GM18909 (cell line): ENCODE data around the gene SH2D2A.

Source experiments
- ATAC-seq: cut with Tn5 transposase; IDR thresholded peaks from one replicate; pipeline ENCODE4 v1.9.1; 2021; ENCODE audit warnings: mild to moderate bottlenecking; ENCODE audit not compliant: unreplicated experiment, poor library complexity

SH2D2A gene

GRCh38 chr1:156848461-156849150 is 32.0 kb upstream of the SH2D2A start:
- no peak for ATAC-seq

- no peak for ATAC-seq
These were observed 31.2 kb upstream of the SH2D2A start for GRCh38 chr1:156847591-156848460.

DNA sequence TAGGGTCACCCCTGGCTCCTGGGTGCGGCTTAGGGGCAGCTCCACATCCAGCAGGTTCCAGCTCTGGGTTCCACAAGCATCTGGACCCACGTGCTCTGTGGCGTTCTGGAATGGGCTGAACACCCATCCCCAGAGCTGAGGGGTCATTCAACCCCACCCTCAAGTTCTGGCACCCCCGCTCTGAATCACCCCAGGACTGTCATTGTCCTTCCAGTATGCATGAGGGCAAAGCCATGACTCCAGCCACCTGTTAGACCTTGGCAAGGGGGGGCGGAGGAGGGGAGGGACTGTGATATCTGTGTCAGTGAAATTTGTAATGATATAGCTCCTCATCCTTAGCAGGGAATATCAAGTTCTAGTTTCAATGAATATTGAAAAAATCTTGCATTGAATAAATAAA is 30.0 kb upstream of the SH2D2A start:
- no peak for ATAC-seq

GRCh38 chr1:156845953-156846545 is 29.4 kb upstream of the SH2D2A start:
- ATAC-seq, result no peak

- ATAC-seq, result no peak
These were observed 28.7 kb upstream of the SH2D2A start for GRCh38 chr1:156845055-156845952.

GRCh38 chr1:156844638-156845037 is 28.0 kb upstream of the SH2D2A start:
- ATAC-seq, result no peak

DNA sequence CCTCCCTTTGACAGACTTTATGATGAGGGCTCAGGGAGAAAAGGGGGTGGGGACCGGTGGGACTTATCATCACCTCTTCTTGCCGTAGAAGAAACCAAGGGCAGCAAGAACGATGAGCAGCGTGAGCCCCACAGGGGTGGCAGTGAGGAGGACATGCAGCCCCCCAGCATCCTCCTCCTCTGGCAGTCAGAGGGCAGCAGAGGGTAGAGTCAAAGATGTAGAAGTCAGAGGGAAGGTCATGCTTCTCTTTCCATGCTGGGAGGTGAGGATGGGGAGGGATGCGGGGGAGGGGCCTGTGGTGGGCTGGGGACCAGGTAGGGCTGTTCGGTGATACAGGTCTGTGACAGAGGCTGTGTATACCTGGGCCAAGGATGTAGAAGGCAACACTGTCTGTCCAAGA is 27.5 kb upstream of the SH2D2A start:
- ATAC-seq, result no peak

DNA sequence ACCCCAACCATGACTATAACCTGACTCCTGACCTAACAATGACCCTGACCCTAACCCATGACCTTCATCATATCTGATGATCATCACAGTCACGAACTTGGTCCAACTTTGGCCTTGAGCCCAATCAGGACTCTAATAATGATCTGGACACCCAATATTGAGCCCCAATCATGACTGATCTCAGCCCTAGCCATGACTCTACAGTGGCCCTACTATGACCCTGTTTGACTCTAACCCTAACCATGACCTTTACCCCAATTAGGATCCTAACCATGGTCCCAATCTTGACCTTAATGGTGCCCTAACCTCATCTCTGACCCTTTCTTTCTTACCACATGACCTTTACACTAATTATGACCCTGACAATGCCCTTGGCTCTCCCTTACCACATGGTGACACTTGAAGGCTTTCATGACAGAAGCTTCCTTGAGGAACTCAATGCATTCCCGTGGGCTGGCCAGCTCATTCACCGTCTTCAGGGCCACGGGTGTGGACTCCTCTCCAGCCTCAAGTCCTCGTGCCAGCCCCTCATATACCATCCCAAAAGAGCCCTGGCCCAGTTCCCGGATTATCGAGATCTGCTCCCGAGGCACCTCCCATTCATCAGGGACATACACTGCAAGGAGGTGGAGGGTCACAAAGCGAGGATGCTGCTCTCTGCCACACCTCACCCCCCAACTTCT is 26.1 kb upstream of the SH2D2A start:
- no peak for ATAC-seq

DNA sequence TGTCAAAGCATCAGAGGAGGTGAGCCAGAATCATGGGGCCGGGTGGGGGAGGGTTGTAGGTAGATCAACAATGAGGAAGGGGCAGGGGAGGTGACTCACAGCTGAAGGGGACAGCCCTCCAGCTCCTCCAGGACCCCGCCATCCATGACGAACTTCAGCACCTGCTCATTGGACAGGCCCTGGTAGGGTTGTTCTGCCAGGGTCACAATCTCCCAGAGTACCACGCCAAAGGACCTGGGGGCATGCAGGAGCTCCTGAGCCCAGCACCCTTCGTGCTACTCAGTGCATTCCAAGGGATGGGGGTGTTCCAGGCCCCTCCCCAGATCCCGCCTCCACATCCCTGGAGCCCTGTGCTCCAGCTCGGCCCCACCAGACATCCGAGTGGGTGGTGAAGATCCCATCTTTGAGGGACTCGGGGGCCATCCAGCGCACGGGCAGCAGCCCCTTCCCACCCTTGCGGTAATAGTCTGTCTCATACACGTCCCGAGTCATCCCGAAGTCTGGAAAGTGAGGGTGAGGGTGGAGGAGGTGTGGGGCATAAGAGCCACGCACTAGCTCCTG is 24.7 kb upstream of the SH2D2A start:
- ATAC-seq, result no peak

DNA sequence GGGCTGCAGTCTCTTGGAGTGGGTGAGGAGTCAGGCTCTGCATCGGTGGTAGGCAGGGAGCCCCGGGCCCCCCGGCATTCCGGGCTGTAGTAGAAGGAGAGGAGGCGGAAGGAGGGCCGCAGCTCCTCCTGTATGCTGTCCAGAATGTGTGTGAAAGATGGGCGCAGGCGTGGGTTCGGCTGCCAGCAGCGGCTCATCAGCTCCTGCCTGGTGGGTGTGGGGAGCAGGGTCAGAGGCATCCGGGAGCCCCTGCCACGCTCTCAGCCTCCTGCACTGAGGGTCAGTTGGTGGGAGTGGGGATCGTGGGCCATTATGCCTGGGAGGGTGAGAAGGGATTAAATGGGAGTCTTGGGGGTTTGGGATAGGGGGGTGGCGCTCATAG is 24.2 kb upstream of the SH2D2A start:
- ATAC-seq, result no peak

- no peak for ATAC-seq
These were observed 23.7 kb upstream of the SH2D2A start for GRCh38 chr1:156840186-156840897.

- no peak for ATAC-seq
These were observed 22.9 kb upstream of the SH2D2A start for GRCh38 chr1:156839426-156840109.

GRCh38 chr1:156838972-156839371 is 22.3 kb upstream of the SH2D2A start:
- ATAC-seq, result no peak

DNA sequence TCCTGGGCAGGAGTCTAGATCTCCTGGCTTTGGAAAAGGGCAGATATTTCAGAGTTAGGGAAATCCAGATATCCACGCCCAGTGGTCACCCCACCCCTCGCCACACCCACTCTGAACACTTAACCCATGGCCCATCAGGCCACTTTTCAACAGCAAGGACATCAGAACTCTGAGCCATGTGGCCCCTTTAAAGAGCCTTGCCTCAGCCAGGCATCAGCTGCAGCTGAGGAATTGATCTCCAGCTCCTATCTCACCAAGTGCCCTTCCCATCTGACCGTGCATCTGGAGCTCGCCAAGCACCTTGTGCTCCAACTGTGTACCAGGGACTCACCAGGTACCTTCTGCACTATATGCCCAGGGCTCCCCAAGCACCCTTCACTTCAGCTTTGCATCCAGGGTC is 20.2 kb upstream of the SH2D2A start:
- ATAC-seq, result no peak

- ATAC-seq, result no peak
These were observed 19.5 kb upstream of the SH2D2A start for GRCh38 chr1:156836041-156836654.

DNA sequence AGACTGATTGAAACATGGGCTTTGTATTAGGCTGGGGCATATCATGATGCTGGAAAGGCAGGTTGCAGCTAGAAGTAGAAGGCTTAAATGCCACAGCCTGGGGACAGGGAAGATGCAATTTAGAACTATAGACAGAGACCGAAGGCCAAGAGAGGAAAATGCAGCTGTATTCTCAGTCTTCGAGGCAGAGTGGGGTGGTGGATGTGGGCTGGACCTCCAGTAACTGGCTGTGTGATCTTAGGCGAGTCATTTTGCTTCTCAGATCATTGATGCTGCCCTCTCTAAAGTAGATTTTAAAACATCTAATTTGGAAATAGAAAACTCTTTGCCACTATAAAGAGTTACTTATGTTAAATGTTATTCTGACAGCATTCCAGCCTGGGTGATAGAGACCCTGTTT is 17.7 kb upstream of the SH2D2A start:
- no peak for ATAC-seq

GRCh38 chr1:156833603-156834002 is 17.0 kb upstream of the SH2D2A start:
- ATAC-seq, result no peak

GRCh38 chr1:156832434-156832833 is 15.8 kb upstream of the SH2D2A start:
- ATAC-seq, result no peak
